HG03457 (cell line): Measurements from ENCODE around the gene INTS2.
"Not testable (repeated sequence)": the region's sequence is repeated elsewhere in the genome, so short reads cannot be mapped to it uniquely, and the experiment has no call there.

Experiments used
- ATAC-seq: cut with Tn5 transposase; IDR thresholded peaks from one replicate; pipeline ENCODE4 v1.9.1; 2021; ENCODE audit warnings: moderate number of reproducible peaks; ENCODE audit not compliant: unreplicated experiment

Gene INTS2

GRCh38 chr17:61927208-61928100 is at the start of gene INTS2:
TSS of gene INTS2 (minus strand) at chr17:61927982. CDS start at chr17:61926644, 1,338 bp downstream.
- ATAC-seq: peak; percentile 80

GRCh38 chr17:61974115-61974514 is 46.3 kb upstream of the INTS2 start:
- ATAC-seq: no peak

- no peak for ATAC-seq
Observed at GRCh38 chr17:61972311-61972710, 44.5 kb upstream of the INTS2 start.

GRCh38 chr17:61970030-61970429 is 42.2 kb upstream of the INTS2 start:
- no peak for ATAC-seq

- ATAC-seq: no peak
Observed at GRCh38 chr17:61968757-61969156, 41.0 kb upstream of the INTS2 start.

GRCh38 chr17:61967729-61968128 is 39.9 kb upstream of the INTS2 start:
- no peak for ATAC-seq

GRCh38 chr17:61966191-61966590 is 38.4 kb upstream of the INTS2 start:
- ATAC-seq: no peak

- no peak for ATAC-seq
Observed at GRCh38 chr17:61955619-61956018, 27.8 kb upstream of the INTS2 start.

GRCh38 chr17:61947367-61948078 is 19.7 kb upstream of the INTS2 start:
- ATAC-seq: no peak

GRCh38 chr17:61946359-61946758 is 18.6 kb upstream of the INTS2 start:
- ATAC-seq: no peak

GRCh38 chr17:61943117-61943516 is 15.3 kb upstream of the INTS2 start:
- no peak for ATAC-seq

- ATAC-seq: no peak
Observed at GRCh38 chr17:61942085-61942484, 14.3 kb upstream of the INTS2 start.

- no peak for ATAC-seq
Observed at GRCh38 chr17:61928101-61928436, 287 bp upstream of the INTS2 start.

- ATAC-seq: no peak
Observed at GRCh38 chr17:61926826-61927207, 965 bp downstream of the INTS2 start.

- ATAC-seq: not testable (repeated sequence)
Observed at GRCh38 chr17:61915162-61915561, 12.6 kb downstream of the INTS2 start.

GRCh38 chr17:61908292-61909037 is 19.3 kb downstream of the INTS2 start:
- ATAC-seq: no peak

- ATAC-seq: no peak
Observed at GRCh38 chr17:61907361-61907760, 20.4 kb downstream of the INTS2 start.

GRCh38 chr17:61904094-61904710 is 23.6 kb downstream of the INTS2 start:
- no peak for ATAC-seq

- ATAC-seq: no peak
Observed at GRCh38 chr17:61903251-61903650, 24.5 kb downstream of the INTS2 start.

- no peak for ATAC-seq
Observed at GRCh38 chr17:61897548-61898180, 30.1 kb downstream of the INTS2 start.

GRCh38 chr17:61895391-61895790 is 32.4 kb downstream of the INTS2 start:
- no peak for ATAC-seq
